Cardiac fibroblast (primary cell): ENCODE data around the gene TPP1.

Source experiments
- DNase-seq, 2 donors: peaks; one replicate each; pipeline versions ENCODE4 v3.0.0 to v3.0.0-alpha.2; 2010; ENCODE audit warnings: low read depth in 2 of 2
- H3K4me3 ChIP-seq, 2 donors: replicated peaks in 1 of 2; 1 replicate in 1 of 2; 2 replicates in 1 of 2; pipeline ENCODE4 v1.5.1; 2011; ENCODE audit warnings: low read depth in 2 of 2, low read length in 2 of 2, mild to moderate bottlenecking in 2 of 2, moderate library complexity in 1 of 2
- TF ChIP-seq, protein P1 (sequence below): IDR thresholded peaks from one replicate; pipeline ENCODE4 v1.5.1; 2011; ENCODE audit warnings: low read depth, mild to moderate bottlenecking, low read length, inconsistent platforms

Gene TPP1

DNA sequence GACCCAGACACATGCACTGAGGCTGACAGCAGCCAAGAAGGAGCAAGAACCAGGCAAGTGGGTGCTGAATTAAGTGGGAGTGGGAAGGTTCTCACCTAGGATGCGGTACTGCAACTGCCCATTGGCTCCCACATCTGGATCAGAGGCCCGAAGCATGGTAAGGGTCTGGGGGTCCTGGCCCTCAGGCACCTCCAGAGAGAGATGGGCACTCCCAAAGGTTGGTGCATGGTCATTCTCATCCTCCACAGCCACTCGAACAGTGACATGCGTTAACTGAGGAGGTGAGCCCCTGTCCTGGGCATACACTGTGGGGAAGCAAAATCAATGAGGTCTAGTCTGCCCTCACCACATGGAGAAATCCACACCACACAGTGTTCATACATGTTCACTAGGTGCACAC, 9.3 kb upstream of the TPP1 start:
- no peak for DNase-seq
- TF ChIP-seq, protein P1, sequence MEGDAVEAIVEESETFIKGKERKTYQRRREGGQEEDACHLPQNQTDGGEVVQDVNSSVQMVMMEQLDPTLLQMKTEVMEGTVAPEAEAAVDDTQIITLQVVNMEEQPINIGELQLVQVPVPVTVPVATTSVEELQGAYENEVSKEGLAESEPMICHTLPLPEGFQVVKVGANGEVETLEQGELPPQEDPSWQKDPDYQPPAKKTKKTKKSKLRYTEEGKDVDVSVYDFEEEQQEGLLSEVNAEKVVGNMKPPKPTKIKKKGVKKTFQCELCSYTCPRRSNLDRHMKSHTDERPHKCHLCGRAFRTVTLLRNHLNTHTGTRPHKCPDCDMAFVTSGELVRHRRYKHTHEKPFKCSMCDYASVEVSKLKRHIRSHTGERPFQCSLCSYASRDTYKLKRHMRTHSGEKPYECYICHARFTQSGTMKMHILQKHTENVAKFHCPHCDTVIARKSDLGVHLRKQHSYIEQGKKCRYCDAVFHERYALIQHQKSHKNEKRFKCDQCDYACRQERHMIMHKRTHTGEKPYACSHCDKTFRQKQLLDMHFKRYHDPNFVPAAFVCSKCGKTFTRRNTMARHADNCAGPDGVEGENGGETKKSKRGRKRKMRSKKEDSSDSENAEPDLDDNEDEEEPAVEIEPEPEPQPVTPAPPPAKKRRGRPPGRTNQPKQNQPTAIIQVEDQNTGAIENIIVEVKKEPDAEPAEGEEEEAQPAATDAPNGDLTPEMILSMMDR, result no peak
- H3K4me3 ChIP-seq, result no peak overlapping the region

DNA sequence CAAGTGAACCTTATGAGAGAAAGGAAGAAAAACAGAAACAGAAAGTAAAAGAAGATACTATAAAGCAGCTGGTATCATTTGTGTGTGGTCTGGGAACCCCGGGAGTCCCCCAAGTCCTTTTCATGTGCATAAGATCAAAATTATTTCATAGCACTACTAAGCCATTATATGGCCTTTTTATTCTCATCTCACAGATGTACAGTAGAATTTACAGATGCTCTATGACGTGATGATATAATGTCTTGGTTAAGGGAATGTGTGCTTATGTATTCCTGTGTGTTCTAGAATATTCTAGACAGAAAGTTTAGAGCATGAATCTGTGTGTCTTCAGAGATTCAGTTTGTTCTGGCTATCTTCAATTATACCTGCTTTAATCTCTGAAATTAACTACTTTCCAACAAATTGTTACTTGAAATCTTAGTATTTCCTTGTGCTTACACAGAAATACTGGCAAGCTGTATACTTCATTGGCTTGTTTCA, 8.6 kb upstream of the TPP1 start:
- TF ChIP-seq, protein P1, result no peak
- no peak overlapping the region for H3K4me3 ChIP-seq
- DNase-seq, result no peak

DNA sequence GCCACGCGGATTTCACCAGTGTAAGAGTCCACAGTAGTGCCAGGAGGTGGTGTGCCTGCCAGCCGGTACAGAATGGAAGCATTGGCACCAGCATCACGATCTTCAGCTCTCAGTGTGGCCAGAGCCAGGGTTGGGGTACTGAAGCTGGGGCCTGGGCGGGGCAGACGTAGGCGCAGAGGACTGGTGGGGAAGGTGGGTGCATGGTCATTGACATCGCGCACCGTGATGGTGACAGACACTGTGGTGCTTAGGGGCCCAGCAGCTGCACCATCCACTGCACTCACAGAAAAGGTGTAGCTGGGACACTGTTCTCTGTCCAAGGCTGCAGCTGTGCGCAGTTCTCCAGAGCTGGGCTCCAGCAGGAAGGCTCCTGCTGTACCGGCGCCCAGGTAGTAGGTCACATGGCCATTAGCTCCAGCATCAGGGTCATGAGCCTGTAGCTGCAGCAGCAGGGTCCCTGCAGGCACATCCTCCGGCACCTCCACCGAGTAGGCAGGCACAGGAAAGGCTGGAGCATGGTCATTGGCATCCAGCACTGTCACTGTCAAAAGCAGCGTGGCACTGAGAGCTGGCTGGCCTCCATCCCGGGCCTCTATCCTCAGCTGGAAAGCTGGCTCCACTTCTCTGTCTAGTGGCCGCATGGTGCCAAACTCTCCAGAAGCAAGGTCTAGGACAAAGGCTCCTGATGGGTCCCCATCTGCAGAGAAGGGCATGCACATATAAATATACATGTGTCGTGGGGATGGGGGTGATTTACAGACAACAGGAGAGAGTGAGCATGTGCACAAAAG, 7.9 kb upstream of the TPP1 start:
- H3K4me3 ChIP-seq, result no peak overlapping the region
- DNase-seq, result no peak
- TF ChIP-seq, protein P1, result no peak

DNA sequence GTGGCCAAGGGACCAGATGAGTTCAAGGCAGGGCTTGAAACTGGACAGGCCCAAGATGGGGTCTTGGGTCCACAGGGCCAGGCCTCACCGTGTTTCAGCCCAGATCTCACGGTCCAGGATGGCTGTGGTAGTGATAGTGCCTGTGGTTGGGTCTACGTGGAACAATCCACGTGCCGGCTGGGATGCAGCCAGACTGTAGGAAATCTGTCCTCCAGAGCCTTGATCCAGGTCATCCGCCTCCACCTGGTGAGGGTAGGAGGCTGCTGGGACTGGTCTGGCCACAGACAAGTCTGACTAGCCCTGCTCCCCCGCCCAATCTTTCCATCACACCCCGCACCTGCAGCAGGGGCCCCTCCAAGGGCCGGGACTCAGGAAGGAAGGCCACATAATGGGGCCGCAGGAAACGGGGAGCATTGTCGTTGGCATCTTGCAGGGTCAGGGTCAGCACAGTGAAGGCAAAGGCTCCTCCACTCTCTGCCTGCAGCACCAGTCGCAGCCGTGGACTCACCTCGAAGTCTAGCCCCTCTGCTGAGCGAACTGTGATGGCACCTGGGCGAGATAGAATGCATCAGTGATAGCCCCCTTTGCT, 6.7 kb upstream of the TPP1 start:
- no peak overlapping the region for H3K4me3 ChIP-seq
- TF ChIP-seq, protein P1, result no peak
- DNase-seq, result no peak

DNA sequence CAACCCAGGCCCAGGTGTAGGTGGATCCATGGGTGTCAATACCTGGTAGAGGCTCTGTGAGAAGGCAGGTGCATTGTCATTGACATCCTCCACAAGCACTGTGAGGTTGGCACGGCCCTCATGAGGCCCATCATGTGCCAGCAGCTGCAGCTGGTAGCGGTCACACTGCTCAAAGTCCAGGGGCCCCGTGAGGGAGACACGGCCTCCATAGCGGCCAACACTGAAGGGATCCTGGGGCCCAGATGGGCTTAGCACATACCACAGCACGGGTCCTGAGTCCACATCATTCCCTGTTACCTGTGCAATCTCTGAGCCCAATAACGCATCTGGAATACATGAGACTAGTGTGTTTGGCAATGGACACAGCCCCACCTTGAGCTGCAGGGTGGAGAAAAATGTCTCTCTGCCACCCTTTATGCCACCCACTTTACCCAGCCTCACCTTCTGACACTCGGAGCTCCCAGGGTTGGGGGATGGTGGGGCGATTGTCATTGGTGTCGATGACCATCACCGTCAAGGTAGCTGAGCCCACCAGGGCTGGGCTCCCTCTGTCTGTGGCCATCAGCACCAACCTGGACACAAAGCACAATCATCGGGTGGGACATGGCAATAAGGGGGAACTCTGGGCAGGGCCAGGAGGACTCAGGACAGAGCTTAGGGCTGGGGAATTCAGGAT, 6.1 kb upstream of the TPP1 start:
- no peak for DNase-seq
- TF ChIP-seq, protein P1, result no peak
- H3K4me3 ChIP-seq, result no peak overlapping the region

DNA sequence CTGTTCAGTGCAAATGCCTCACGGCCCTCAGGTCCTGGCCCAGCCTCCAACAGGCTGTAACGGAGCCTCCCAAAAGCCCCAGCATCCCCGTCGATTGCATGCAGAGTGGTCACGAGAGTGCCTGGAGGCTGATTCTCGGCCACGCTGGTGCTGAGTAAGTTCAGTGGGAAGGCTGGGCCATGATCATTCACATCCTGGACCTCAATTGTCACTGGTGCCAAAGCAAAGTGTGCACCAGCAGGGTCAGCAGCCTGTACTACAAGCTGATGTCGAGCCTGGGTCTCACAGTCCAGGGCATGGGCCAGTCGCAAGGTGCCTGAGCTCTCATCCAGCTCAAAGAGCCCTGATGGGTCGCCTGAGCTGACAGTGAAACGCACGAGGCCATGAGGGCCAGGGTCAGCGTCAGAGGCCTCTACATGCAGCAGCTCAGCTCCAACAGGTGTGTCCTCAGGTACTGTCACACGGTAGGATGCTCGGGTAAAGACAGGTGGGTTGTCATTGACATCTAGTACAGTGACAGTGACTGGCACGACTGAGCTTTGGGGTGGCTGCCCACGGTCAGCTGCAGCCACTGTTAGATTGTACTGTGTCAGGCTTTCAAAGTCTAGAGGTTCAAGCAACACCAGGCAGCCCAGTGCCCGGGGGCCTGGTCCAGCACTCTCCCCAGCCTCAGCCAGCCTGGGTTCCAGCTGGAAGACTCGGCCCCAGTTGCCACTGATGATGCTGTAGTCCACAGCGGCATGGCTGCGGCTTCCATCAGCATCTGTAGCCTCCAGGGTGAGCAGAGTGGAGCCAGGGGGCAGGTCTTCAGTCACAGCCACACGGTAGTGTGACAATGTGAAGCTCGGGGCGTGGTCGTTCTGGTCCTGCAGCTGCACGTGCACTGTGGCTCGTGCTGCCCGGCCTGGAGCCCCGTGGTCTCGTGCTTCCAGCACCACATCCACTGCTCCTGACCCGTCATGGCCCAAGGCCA, 4.5 kb upstream of the TPP1 start:
- DNase-seq, result no peak
- no peak overlapping the region for H3K4me3 ChIP-seq
- TF ChIP-seq, protein P1, result no peak
